ENCODE data around the gene ODAD4.

GRCh38 chr17:41920580-41920955 is 9.8 kb upstream of the ODAD4 start:
- TF ChIP-seq REST (IDR thresholded peaks at IDR 0.05; ENCODE audit: low read depth) (no peak), CEBPB (IDR thresholded peaks at IDR 0.05) (no peak), EP300 (IDR thresholded peaks at IDR 0.05; ENCODE audit: borderline replicate concordance) (no peak), FOXM1 (IDR thresholded peaks at IDR 0.05; ENCODE audit: borderline replicate concordance, low read depth) (no peak), RAD21 (IDR thresholded peaks at IDR 0.05; ENCODE audit: low read depth) (no peak), TCF12 (IDR thresholded peaks at IDR 0.05; ENCODE audit: low read depth) (no peak), YY1 (IDR thresholded peaks at IDR 0.05; ENCODE audit: low read depth) (no peak), TAF1 (IDR thresholded peaks at IDR 0.05; ENCODE audit: low read depth) (no peak), CREB1 (IDR thresholded peaks at IDR 0.05; ENCODE audit: low read depth) (no peak), TEAD4 (IDR thresholded peaks at IDR 0.05) (no peak), EGR1 (IDR thresholded peaks at IDR 0.05) (no peak)
- TF ChIP-seq, protein P1, sequence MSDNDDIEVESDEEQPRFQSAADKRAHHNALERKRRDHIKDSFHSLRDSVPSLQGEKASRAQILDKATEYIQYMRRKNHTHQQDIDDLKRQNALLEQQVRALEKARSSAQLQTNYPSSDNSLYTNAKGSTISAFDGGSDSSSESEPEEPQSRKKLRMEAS (IDR thresholded peaks at IDR 0.05), result no peak
- TF ChIP-seq, protein P2, sequence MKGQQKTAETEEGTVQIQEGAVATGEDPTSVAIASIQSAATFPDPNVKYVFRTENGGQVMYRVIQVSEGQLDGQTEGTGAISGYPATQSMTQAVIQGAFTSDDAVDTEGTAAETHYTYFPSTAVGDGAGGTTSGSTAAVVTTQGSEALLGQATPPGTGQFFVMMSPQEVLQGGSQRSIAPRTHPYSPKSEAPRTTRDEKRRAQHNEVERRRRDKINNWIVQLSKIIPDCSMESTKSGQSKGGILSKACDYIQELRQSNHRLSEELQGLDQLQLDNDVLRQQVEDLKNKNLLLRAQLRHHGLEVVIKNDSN (IDR thresholded peaks at IDR 0.05), result no peak
